Measurements from ENCODE around the gene DBNDD2. TPM values are rescaled to one million over a fixed set of nuclear protein-coding genes. Genes with fewer than 3 reads are reported as not detected.
A peak's percentile ranks its signal among the peaks of the same experiment; 100 is the strongest.

The DBNDD2 gene, protein sequence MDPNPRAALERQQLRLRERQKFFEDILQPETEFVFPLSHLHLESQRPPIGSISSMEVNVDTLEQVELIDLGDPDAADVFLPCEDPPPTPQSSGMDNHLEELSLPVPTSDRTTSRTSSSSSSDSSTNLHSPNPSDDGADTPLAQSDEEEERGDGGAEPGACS
- polyA plus RNA-seq (ENCODE audit: insufficient read length in 4 of 4) = 10 to 100 TPM; 14.4 to 26.6 (median 25.3) TPM

DNA sequence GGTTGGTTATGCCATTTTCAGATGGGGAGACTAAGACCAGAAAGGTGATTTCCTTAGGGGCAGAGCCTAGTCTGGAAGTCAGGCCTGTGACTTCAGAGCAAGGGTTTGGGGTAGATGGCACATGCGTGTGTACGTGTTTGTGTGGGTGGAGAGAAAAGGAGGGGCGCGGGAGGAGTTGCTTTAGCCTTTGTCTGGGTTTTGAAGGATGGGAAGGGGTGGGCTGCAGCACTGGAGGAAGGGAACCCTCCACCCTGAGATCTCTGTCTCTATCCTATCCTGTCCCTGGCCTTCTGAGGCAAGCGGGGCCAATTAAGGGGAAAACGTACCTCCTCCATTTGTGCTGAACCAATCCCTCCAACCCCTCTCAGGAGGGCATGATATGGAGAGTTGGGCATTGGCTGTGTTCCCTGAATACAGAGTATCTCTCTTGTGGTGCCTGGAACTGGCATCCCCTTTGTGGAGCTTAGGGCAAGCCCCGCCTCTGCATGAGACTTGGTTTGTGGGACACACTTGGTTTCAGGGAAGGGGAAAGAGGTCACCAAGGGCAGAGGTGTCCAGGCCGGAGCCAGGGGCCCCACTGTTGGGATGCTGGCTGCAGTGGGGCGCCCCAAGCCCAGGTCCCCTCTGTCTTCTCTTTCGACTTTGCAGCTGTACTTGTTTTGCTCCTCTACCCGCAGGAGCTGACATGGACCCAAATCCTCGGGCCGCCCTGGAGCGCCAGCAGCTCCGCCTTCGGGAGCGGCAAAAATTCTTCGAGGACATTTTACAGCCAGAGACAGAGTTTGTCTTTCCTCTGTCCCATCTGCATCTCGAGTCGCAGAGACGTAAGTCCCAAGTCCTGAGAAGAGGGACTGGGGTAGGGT is at the start of gene DBNDD2:
Gene DBNDD2 (plus strand): TSS at position 507 of the 863 bp plus-strand sequence. CDS start 179 bp downstream, at position 686.
- DNase-seq (ENCODE audit: low read depth in 4 of 4, low spot score in 3 of 4) = no peak

DNA sequence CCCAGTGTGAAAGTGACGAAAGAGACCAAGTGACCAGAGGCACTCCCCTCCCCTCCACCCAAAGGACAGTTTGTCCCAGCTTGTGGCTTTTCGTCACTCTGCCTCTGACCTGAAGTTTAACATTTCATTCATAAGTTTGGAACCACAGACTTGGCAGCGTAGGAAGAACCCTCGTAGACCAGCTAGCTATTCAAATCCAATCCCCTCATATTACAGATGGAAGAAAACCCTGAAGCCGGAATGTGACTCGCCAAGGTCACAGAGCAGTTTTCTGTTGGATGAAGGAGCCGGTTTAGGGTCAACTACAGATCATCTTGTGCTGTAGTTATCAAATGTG is 49.1 kb upstream of the DBNDD2 start:
- DNase-seq (ENCODE audit: low read depth in 4 of 4, low spot score in 3 of 4) = no peak

DNA sequence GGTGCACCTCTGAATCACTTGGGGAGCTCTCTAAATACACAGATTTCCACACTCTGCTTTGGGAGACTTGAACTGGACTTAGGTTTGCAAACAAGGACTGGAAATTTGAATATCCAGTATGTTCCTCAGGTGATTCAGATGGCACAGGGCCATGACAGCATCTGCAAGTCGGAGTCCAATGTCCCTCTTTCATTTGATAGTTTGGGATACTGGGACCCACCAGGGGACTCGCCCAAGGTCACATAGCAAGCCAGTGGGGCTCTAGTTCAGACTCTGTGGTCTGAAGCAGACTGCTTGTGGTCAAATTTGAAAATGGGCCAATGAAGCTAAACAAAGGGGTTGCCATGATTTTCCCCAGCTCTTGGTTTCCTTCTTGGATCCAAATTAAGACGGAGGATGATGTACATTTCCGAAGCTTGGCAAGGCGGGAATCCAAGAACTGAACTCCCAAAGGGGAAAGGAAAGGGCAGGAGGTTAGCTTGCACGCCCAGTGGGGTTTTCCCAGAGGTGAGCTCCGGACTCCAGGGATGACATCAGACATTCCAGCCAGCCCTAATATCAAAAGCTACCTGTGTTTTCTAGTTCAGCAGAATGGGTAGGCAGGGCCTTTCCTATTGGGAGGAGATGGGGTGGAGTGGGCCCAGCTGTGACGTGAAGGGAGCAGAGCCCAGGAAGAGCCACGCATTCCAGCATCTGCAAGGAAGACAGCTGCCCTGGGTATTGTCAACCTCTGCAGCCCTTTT is 48.5 kb upstream of the DBNDD2 start:
- no peak for DNase-seq (ENCODE audit: low read depth in 4 of 4, low spot score in 3 of 4)

DNA sequence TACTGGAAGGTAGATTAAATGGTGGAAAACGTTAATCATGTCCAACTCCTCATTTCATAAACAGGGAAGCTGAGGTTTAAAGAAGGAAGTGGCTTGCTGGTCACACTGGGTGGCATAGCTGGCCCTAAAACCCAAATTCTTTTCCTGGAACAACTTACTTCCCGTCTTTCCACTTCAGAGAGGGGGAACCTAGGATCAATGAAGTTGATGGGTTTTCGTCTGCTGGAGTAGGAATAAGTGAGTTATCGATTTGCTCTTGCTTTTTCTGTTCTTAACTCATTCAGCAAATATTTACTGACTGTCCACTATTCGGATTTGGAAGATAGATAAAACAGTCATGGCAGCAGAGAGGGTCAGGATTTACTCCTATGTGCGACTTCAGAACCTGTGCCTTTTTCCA is 46.3 kb upstream of the DBNDD2 start:
- no peak for DNase-seq (ENCODE audit: low read depth in 4 of 4, low spot score in 3 of 4)

DNA sequence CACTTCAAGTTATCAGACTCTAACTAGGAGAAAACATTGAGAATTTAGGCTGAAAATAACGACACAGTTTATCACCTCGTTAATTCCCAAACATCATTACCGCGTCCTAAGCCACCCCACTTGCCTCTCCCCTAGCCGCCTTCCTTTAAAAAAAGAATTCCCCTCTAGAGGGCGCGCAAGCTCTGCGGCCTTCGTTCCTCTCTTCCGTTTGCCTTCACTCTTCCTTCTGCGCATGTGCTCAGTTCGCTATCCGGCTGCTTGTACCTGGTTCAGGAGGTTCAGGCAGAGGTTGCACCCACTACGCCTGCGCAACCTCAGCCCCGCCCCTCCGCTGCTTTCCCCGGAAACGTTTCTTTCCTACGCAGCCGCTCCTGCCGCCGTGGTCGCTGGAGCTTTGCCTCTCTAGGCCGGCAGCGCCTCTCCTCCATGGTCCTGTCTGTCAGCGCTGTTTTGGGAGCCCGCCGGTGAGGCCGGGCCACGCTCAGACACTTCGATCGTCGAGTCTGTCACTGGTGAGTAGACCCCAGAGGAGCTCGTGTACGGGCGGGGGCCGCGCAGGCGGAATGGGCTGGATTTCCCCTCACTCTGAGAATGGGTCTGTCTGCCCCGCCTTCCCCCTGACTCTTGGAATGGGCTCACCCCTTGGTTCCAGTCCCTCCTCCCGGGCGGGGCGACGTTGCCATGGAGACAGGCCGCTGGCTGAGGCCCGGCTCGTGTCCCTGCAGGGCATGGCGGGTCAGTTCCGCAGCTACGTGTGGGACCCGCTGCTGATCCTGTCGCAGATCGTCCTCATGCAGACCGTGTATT is 45.1 kb upstream of the DBNDD2 start, which contains the start of gene SYS1:
Gene SYS1 (plus strand): TSS at position 353 of the 807 bp plus-strand sequence. CDS start 376 bp downstream, at position 729.
- peak; percentile 97 to 98 (median 98) for DNase-seq (ENCODE audit: low read depth in 4 of 4, low spot score in 3 of 4)

DNA sequence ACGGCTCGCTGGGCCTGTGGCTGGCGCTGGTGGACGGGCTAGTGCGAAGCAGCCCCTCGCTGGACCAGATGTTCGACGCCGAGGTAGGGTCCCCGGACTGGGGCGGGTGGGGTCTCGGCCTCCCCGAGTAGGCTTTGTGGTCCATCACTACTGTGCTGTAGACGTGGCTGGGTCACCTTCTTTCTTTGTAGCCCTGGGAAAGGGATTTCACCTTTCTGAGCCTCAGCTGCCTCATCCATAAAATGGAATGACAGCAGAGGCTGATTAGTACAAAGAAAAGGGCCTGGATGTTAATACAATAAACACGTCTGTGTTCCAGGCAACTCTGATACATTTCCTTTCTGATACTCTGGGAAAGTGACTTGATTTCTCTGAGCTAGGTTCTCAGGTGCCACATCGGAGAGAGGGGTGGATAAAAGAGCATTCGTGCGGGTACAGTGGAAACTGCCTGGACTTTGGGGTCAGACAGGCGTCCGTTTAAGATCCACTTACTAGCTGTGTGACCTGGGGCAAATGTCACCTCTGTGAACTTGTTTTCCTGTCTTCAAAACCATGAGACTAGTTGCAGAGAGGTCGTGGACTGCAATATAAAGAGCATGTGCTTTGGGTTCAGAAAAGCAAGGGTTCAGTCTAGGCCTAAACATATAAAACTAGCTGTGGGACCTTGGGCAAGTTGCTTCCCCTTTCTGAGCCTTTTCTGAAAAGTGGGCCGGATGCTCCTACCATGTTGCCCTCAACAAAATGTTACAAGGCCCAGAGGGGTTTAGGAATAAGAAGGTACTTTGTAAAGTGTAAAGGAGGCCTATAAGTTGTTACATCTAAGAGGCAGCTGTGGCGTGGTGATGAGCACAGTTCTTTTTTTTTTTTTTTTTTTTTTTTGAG is 44.2 kb upstream of the DBNDD2 start:
- no peak for DNase-seq (ENCODE audit: low read depth in 4 of 4, low spot score in 3 of 4)

DNA sequence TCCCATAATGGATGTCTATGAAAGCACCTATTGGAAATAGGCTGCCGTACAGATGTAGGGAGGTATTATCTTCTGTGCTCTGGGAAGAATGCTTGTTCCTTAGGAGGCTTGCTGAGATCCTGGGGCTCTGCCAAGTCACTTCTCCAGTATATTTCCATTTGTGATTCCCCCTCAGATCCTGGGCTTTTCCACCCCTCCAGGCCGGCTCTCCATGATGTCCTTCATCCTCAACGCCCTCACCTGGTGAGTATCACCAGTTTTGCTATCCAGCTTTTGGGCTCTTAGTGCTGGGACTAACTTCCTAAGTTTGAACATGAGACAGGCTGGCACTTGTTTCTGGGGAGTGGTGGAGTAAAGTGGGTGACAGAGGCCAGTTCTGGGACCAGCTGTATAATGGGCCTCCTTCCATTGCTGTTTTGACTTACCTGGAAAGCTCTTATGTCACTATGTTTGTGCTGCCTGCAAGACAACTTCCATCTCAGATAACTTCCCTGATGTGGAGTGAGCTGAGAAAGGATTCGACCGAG is 42.6 kb upstream of the DBNDD2 start:
- DNase-seq (ENCODE audit: low read depth in 4 of 4, low spot score in 3 of 4) = no peak

DNA sequence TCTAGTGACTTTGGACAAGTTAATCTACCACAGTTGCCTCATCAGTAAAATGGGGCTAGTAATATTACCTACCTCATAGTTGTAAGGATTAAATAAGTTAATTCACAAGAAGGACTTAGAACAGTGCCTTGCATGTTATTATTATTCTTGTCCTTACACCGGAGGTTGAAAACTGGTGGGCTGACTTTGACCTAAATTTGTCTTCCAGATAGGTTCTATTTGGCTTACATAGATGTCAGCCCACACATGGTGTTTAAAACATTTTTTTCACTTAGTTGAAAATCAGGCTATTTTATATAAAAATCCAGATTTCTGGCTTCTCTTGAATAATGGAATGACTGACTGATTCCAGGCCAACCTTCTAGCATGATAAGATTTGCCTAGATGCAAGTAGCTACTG is 41.9 kb upstream of the DBNDD2 start:
- no peak for DNase-seq (ENCODE audit: low read depth in 4 of 4, low spot score in 3 of 4)

DNA sequence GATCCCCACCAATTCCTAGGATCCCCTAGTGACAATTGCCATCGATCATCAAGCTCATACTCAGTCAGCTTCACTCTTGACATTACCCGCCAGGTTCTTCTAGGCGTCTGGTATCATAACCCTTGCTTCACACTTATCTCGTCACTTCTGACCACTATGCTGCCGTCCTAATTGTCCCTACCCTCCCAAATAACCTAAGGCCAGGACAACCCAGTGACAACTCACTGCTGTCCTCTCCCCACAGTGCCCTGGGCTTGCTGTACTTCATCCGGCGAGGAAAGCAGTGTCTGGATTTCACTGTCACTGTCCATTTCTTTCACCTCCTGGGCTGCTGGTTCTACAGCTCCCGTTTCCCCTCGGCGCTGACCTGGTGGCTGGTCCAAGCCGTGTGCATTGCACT is 41.5 kb upstream of the DBNDD2 start:
- no peak for DNase-seq (ENCODE audit: low read depth in 4 of 4, low spot score in 3 of 4)

DNA sequence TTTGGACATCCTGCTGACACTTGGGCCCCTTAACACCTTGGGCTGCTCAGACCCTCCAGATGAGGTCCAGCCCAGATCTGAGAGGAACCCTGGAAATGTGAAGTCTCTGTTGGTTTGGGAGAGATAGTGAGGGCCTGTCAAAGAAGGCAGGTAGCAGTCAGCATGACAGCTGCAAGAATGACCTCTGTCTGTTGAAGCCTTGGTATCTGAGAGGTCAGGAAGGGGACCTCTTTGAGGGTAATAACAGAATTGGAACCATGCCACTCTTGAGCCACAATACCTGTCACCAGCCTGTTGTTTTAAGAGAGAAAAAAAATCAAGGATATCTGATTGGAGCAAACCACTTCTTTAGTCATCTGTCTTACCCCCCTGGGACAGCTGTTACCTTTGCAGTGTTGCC is 41.0 kb upstream of the DBNDD2 start:
- DNase-seq (ENCODE audit: low read depth in 4 of 4, low spot score in 3 of 4) = no peak

DNA sequence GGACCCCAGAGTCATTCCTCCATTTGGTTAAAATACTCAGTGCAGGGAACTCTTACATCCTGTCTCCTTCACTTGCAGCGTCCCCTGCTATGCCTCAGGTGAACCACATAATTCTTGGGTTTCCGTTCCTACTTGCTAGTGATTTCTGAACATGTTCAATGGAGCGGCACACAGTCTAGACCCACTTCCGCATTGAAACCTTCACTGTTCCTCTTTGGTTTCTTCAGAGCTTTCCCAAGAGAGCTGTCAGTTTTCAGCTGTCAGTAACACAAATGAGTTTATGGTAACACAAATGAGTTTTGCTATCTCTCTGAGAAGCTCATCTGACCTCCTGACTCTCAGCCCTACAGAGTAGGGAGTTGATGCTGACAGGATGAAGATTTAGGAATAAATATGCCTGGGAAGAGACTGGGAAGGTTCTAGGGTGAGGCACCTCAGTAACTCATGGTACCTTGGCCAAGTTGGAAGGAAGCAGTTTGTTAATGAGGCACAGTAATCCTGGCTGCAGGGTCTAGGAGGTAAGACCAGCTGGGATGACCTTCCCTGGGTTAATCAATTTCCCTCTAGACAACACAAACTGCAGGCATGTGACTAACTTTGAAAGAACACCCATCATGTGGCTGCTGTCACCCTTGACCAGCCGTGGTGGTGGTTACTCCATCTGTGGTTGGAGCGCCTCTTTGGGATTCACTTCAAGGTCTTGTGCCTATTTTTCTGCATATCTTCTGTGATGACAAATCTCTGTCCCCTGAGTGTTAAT is 39.7 kb upstream of the DBNDD2 start:
- DNase-seq (ENCODE audit: low read depth in 4 of 4, low spot score in 3 of 4) = no peak

DNA sequence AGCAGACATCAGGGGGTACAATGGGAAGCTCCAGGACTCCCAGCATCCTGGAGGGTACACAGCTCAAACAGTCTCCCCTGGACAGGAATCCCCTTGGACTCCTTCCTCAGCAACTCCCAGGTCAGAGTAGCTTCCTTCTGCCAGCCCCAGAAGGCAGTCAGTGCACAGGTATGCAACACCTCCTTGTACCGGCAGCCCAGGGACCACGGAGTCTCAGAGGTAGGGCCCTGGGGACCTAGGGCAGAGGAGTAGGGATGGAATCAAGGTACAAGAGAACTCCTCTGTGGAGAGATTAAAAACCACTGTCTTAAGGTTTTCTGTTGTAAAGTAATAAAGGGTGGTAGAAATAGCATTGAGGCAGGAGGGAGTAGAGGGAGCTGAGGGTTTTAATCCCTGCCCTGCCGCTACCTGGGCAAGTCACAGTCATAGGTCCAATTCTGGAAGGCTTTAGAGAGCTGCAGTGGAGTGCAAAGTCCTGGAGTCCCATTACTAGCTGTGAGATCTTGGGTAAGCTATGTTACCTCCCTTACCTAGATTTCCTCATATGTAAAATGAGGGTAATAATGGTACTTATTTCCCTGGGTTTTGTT is 37.4 kb upstream of the DBNDD2 start:
- DNase-seq (ENCODE audit: low read depth in 4 of 4, low spot score in 3 of 4) = no peak

DNA sequence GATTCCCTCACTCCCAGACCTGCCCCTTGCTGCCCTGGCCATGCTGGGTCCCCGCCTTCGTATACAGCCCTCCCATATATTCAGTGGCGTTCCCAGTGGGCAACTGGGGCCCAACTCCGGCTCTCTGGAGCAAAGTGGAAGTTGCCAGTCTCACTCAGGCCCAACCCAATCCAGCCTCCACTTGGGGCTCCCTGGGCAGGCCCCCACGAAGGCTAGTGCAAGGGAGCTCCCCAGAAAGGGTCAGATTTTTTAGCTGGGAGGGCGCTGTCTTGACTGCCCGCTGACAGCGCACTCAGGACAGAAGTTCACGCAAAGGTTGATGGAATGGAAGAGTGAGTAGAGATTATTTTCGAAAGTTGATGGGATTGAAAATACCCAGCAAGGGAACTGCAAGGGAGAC is 35.8 kb upstream of the DBNDD2 start:
- no peak for DNase-seq (ENCODE audit: low read depth in 4 of 4, low spot score in 3 of 4)

DNA sequence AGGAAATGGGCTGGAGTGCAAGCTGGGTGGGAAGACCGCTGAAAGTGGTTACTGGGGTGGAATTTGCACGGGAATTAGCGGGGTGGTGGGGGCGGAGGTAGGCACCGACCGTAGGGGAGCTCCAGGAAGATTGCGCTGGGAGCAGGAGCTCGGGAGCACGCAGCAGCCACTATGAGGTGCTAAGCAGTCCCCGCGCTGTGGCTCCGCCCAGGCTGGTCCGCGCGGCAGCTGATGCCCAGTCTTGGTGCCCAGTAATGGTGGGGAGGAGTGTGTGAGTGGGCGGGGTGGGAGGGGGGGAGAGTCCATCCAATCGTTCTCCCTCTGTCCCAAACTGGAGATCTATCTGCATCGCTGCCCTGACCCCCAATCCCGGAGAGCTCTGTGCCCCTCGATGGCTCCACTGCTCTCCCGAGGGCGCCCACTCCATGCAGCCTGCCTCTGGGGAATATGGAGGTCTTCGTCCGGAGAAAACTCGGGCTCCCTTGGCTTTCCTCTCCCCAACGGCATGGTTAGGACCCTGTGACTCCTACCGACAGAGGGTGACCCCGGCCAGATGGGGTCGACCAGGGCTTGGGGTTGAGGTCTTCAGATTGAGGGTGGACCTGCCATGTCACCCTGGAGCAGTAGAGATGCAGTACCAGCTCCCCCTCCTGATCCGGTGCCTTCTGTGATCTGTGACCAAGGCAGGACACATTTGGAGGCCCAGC is 35.3 kb upstream of the DBNDD2 start:
- no peak for DNase-seq (ENCODE audit: low read depth in 4 of 4, low spot score in 3 of 4)

DNA sequence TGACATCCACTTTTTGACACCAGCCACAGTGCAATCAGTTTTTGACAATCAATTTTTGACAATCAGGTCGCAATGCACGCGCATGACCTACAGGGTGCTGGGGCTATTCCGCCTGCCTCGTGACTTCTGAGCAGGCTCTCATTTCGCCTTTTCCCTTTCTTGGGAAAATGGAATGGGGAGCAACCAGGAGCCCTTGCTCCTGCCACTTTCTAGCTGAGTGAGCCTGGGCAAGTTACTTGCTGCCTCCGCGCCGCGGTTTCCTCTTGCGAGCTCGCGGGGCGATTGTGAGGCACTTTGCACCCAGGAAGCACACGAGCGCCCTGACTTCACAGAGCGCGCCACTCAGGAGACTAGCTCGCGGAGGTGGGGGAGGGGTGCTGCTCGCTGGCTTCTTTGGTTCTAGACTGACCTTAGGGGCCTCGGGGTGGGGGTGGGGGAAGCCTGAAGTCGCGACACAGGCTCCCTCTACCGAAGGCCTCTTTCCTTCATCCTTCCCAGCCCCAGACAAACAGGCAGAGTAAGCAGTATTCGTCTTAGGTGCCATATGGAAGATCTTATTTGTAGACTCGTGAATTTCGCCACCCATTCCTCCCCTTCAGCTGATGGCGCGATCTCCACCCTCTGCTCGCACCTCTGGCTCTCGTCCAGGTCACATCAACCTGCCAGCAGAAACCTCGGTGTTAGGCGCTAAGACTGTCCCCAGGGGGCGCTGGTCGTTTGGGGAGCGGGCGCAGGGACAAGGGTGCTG is 34.6 kb upstream of the DBNDD2 start:
- DNase-seq (ENCODE audit: low read depth in 4 of 4, low spot score in 3 of 4) = peak in 2 of 4 donors; percentile 70

DNA sequence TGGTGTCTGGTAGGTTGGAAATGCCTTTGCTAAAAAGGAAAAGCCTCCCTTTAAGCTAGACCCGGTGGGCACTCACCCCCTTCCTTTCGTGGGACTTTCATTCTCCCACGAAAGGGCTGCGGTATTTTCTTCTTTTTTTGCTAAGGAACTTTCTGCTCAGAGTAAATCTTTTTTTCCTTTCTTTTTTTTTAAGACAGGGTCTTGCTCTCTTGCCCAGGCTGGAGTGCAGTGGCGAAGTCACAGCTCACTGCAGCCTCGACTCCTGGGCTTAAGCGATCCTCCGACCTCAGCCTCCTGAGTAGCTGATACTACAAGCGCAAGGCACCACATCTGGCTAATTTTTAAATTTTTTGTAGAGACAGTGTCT is 34.0 kb upstream of the DBNDD2 start:
- no peak for DNase-seq (ENCODE audit: low read depth in 4 of 4, low spot score in 3 of 4)

DNA sequence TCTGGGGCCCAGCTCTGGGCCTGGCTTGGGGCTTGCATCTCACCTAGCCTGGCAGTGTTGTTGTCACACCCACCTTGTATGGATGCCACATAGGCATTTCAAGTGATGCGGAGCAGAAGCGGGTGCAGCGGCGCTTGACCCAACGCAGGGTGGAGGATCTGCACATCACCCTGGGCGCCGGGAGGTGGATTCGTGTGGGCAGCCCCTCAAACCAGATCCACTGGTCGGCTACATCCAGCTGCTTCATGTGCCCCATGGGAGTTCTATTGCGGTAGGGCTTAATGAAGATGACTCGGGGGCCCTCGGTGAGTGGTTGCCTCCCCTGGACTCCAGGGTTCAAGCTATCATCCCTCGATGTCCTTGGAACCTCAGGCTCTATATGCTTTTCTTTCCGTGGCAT is 33.1 kb upstream of the DBNDD2 start:
- no peak for DNase-seq (ENCODE audit: low read depth in 4 of 4, low spot score in 3 of 4)

All from left renal pelvis (tissue), 4 donors.